Kidney (tissue), 14 donors: Measurements from ENCODE around the gene CENPB. TPM values are rescaled to one million over a fixed set of nuclear protein-coding genes. Genes with fewer than 3 reads are reported as not detected.

Experiments used
- DNase-seq, 5 donors: peaks; one replicate each; pipeline ENCODE4 v3.0.0-alpha.2; 2013 to 2020
- FAIRE-seq: peaks from 2 replicates; lab custom pipeline; 2012; peaks lifted over from hg19 to GRCh38; lab: Jason Lieb, UNC
- H3K27ac ChIP-seq, 2 donors: one replicate each; pipeline ENCODE4 v1.7.0; 2013; ENCODE audit warnings: low read depth in 2 of 2, low read length in 2 of 2, inconsistent platforms in 1 of 2
- H3K27me3 ChIP-seq: one replicate; pipeline ENCODE4 v1.7.1; 2013; ENCODE audit warnings: low read length, inconsistent platforms; ENCODE audit not compliant: control insufficient read depth, insufficient read depth
- H3K36me3 ChIP-seq, 3 donors: one replicate each; pipeline versions ENCODE4 v1.7.0 to v1.7.1; 2013; ENCODE audit warnings: low read length in 3 of 3, control low read depth in 1 of 3, inconsistent platforms in 1 of 3; ENCODE audit not compliant: insufficient read depth in 3 of 3, control insufficient read depth in 2 of 3
- H3K4me1 ChIP-seq, 3 donors: one replicate each; pipeline versions ENCODE4 v1.7.0 to v1.7.1; 2013; ENCODE audit warnings: low read length in 3 of 3, inconsistent platforms in 1 of 3, low read depth in 1 of 3; ENCODE audit not compliant: control insufficient read depth in 2 of 3, insufficient read depth in 2 of 3
- H3K4me3 ChIP-seq, 3 donors: one replicate each; pipeline versions ENCODE4 v1.7.0 to v1.8.1; 2013; ENCODE audit warnings: low read length in 3 of 3, control low read depth in 1 of 3, inconsistent platforms in 1 of 3
- H3K9ac ChIP-seq, 3 donors: one replicate each; pipeline versions ENCODE4 v1.7.0 to v1.7.1; 2013; ENCODE audit warnings: low read length in 3 of 3, control low read depth in 1 of 3, inconsistent platforms in 1 of 3
- H3K9me3 ChIP-seq, 3 donors: one replicate each; pipeline versions ENCODE4 v1.7.0 to v1.7.1; 2013; ENCODE audit warnings: low read length in 3 of 3, control low read depth in 1 of 3, inconsistent platforms in 1 of 3; ENCODE audit not compliant: control insufficient read depth in 2 of 3, insufficient read depth in 1 of 3
- intact Hi-C: fragments of 100-400 bp; cut with DNase I; formaldehyde crosslinking; loops from one replicate; pipeline ENCODE4 v1.11.1; 2022
- polyA plus RNA-seq: library from polyadenylated mRNA; stranded (reverse); fragments of 350-450 nt; fragmentation: Illumina TruSeq; extraction: RNeasy Lipid Tissue Mini Kit (QIAGEN cat#74804); gene quantifications from one replicate; pipeline ENCODE4 v1.2.3, GENCODE V29; 2014; ENCODE audit warnings: low read depth, low replicate concordance; ENCODE audit not compliant: insufficient read depth
- total RNA-seq: library from RNA; stranded (reverse); fragmentation: NEBNext Ultra II Directional; extraction: Animal tissue kit (Norgen Biotek cat#: 25700); gene quantifications from one replicate; pipeline ENCODE4 v1.2.1, GENCODE V29; 2021
- TF ChIP-seq, protein P1 (sequence below): IDR thresholded peaks from 3 replicates; pipeline ENCODE4 v1.5.1; 2012; ENCODE audit warnings: mild to moderate bottlenecking, moderate library complexity, borderline replicate concordance; ENCODE audit not compliant: insufficient read depth; ENCODE audit errors: extremely low read depth
- donor health status: control.
- donor health status: control.
- donor health status: control.
- donor health status: control.
- donor health status: control.
- donor health status: DM: yes; HTN: yes; CAD: no.
- donor health status: Normal renal cell carcinoma (clear cell type).

CENPB gene
- total and polyA plus RNA-seq, 2 donors from 2014 or later = 56.2 to 99.8 TPM

DNA sequence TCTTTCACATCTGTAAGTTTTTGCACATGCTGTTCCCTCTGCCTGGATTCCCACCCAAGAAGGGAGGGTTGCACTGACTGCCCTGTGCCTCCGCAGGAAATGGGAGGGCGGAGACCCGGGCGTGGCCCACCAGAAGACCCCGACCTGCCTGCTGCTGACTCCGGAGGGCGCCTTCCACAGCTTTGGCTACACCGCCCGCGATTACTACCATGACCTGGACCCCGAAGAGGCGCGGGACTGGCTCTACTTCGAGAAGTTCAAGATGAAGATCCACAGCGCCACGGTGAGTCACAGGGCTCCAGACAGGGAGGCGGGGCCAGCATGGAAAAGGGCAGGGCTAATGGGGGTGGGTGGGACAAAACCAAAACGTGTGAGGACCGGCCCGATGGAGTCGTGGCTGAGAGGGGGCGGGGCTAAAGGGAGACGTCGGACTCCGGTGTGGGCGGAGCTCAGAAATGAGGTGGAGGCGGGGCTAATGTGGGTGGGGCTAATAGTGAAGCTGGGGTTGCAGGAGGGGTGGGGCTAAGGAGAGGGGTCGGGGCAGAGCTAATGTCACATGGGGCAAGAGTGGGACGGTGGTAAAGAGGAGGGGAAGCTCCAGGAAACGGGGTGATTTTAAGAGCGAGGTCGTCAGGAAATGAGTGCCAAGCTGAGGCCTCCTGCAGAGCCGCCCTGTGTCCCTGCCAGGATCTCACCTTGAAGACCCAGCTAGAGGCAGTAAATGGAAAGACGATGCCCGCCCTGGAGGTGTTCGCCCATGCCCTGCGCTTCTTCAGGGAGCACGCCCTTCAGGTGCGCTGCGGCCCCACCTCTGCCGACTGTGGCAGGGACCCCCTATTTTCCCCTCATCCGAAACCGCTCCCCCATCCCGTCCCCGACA is 41.5 kb downstream of the CENPB start:
- no peaks in the 10 kb centered on the region for H3K27me3 ChIP-seq
- no peaks in the 10 kb centered on the region for H3K9me3 ChIP-seq
- peaks cover 0 to 4% (median 0%) of the 10 kb centered on the region in 3 donors for H3K4me1 ChIP-seq
- no peak overlapping the region for H3K27ac ChIP-seq
- TF ChIP-seq, protein P1, sequence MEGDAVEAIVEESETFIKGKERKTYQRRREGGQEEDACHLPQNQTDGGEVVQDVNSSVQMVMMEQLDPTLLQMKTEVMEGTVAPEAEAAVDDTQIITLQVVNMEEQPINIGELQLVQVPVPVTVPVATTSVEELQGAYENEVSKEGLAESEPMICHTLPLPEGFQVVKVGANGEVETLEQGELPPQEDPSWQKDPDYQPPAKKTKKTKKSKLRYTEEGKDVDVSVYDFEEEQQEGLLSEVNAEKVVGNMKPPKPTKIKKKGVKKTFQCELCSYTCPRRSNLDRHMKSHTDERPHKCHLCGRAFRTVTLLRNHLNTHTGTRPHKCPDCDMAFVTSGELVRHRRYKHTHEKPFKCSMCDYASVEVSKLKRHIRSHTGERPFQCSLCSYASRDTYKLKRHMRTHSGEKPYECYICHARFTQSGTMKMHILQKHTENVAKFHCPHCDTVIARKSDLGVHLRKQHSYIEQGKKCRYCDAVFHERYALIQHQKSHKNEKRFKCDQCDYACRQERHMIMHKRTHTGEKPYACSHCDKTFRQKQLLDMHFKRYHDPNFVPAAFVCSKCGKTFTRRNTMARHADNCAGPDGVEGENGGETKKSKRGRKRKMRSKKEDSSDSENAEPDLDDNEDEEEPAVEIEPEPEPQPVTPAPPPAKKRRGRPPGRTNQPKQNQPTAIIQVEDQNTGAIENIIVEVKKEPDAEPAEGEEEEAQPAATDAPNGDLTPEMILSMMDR = no peak
- DNase-seq = peak in 4 of 5 donors; percentile 44 to 86 (median 68)
- no peaks in the 10 kb centered on the region for H3K36me3 ChIP-seq
- intact Hi-C loops = no loop called here
- H3K4me3 ChIP-seq = no peak overlapping the region
- no peak for FAIRE-seq
- H3K9ac ChIP-seq = no peak overlapping the region

DNA sequence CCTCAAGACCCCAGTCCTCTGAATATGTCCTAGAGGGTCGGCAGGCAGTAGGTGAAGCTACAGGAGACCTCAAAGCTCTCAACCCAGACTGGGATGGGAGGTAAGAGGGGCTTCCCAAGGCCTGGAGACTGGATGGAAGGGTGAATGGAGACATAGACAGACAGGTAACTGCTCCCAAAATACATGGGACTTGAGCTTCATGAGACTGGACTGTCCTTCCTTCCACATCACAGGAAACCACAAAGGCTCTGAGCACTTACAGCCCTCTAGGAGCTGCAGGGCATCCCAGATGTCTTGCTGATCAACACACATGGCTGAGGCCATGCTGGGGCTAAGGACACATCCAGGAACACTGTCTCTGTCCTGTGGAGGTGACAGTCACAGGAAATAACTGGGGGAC is 42.5 kb downstream of the CENPB start:
- Histone ChIP-seq H3K27me3 (no peaks in the 10 kb centered on the region), H3K4me1 (peaks cover 0 to 7% (median 0%) of the 10 kb centered on the region in 3 donors), H3K4me3 (no peak overlapping the region), H3K36me3 (no peaks in the 10 kb centered on the region), H3K9me3 (no peaks in the 10 kb centered on the region), H3K9ac (no peak overlapping the region), H3K27ac (no peak overlapping the region)
- TF ChIP-seq, protein P1 = no peak
- FAIRE-seq (no peak), DNase-seq (peak in 1 of 5 donors; percentile 3)
- intact Hi-C loops = no loop called here

DNA sequence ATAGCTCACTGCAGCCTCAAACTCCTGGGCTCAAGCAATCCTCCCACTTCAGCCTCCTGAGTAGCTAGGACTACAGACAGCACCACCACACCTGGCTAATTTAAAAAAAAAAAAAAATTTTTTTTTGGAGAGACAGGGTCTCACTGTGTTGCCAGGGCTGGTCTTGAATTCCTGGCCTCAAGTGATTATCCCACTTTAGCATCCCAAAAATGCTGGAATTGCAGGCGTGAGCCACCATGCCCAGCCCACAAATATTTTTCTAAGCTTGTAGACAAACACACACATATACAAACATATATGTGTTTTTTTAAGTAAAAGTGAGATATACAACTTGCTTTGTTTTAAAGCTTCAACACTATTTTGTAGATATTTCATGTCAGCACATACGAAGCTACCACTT is 43.3 kb downstream of the CENPB start:
- Histone ChIP-seq H3K4me1 (peaks cover 0 to 12% (median 0%) of the 10 kb centered on the region in 3 donors), H3K9me3 (no peaks in the 10 kb centered on the region), H3K27me3 (no peaks in the 10 kb centered on the region), H3K9ac (no peak overlapping the region), H3K36me3 (no peaks in the 10 kb centered on the region), H3K27ac (no peak overlapping the region), H3K4me3 (no peak overlapping the region)
- intact Hi-C loops = no loop called here
- TF ChIP-seq, protein P1 = no peak
- FAIRE-seq = no peak
- DNase-seq = no peak
